GM19193 (cell line): ENCODE measurements around the gene TPSG1.

ENCODE experiments used
- POLR2A ChIP-seq: IDR thresholded peaks from 4 replicates; pipeline ENCODE4 v1.6.1; 2011; ENCODE audit not compliant: insufficient read depth, insufficient read length; ENCODE audit errors: extremely low read depth

Gene TPSG1

GRCh38 chr16:1208239-1208830 lies 16.7 kb downstream of the TPSG1 start:
- TF ChIP-seq POLR2A: no peak

DNA sequence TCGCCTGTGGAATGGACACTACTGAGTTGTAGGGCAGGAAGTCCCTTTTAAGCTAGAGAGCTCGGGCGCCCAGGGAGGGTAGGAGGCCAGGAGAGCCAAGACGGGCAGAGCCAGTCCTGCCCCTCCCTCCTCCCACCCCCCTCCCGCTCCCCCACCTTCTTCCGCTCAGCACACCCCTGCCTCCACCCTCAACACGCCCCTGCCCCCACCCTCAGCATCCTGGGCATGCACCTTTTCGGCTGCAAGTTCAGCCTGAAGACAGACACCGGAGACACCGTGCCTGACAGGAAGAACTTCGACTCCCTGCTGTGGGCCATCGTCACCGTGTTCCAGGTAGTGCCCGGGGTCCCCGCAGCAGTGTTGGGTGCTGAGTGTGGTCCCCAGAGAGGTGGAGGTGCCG lies 18.3 kb downstream of the TPSG1 start:
- no peak for TF ChIP-seq POLR2A

DNA sequence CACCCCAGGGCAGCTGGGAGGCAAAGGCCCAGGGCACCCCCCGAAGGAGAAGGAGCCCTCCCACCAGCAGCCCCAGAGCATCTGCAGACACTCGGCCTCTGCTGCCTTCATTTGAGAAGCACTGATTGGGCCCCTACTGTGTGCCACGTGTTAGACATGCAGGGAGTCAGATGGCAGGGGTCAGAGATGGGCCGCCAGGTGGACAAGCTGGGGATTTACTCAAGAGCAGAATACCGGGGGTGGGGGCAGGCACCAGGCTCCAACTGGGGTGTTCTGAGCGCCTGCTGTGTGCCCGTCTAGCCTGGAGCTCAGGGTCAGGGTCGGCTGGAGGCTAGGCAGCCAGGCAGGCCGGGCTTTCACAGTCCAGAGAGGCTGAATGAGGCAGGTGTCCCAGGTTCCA lies 18.7 kb downstream of the TPSG1 start:
- TF ChIP-seq POLR2A: no peak

GRCh38 chr16:1204933-1205332 lies 20.1 kb downstream of the TPSG1 start:
- TF ChIP-seq POLR2A: no peak

DNA sequence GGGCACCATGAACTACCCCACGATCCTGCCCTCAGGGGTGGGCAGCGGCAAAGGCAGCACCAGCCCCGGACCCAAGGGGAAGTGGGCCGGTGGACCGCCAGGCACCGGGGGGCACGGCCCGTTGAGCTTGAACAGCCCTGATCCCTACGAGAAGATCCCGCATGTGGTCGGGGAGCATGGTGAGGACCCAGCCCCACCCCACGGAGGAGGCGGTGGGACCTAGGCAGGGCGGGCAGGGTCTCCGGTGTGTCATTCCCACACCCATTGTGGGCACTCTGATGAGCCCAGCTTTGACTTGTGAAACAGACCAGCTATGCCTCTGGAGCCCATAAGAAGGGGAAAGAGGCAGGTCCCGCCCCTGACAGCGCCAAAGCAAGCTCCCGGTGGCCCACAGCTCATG lies 22.8 kb downstream of the TPSG1 start:
- TF ChIP-seq POLR2A: no peak

DNA sequence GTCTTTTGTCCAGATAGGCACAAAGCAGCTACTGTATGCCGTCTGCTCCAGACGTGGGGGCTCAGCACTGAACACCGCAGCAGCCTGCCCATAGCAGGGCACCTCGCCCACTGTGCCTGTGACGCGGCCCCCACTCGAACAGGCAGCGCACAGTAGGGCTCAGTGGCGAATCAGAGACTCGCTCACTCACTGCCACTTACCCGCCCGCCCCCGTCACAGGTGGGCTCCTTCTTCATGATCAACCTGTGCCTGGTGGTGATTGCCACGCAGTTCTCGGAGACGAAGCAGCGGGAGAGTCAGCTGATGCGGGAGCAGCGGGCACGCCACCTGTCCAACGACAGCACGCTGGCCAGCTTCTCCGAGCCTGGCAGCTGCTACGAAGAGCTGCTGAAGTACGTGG lies 23.6 kb downstream of the TPSG1 start:
- TF ChIP-seq POLR2A: no peak

DNA sequence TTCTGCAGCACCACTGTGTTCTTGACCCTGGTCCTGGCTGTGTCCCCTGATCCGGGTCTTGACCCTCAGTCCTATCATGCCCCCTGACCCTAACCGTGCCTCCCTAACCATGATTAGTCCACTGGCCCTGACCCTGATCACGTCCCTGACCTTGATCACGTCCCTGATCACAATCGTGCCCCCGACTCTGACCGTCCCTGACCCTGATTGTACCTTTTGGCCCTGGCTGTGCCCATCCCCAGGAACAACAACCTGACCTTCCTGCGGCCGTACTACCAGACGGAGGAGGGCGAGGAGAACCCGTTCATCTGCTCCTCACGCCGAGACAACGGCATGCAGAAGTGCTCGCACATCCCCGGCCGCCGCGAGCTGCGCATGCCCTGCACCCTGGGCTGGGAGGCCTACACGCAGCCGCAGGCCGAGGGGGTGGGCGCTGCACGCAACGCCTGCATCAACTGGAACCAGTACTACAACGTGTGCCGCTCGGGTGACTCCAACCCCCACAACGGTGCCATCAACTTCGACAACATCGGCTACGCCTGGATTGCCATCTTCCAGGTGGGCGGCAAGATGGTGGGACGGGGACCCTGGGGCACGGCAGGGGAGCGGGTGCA lies 24.9 kb downstream of the TPSG1 start:
- TF ChIP-seq POLR2A: no peak

GRCh38 chr16:1199347-1200013 lies 25.6 kb downstream of the TPSG1 start:
- no peak for TF ChIP-seq POLR2A

DNA sequence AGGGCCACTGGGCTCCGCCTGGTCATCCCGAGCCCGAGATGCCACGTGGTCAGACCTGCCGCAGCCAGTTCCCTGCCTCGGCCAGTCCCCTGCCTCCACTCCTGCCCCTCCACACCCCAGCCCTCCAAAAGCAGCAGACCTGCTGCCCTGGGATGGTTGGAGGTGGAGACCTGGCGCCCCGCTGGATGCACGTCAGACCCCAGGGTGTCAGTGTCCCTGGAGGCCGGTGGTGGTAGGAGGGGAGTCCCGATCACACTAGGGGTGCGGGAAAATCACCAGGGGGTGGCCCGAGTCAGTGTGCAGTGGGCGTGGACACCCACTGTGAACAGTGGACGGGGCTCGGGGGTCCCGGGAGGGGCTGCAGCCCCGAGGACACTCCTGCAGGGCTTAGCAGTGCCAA lies 26.9 kb downstream of the TPSG1 start:
- TF ChIP-seq POLR2A: no peak

GRCh38 chr16:1197237-1197866 lies 27.7 kb downstream of the TPSG1 start:
- TF ChIP-seq POLR2A: no peak

- TF ChIP-seq POLR2A: no peak
These were observed 28.6 kb downstream of the TPSG1 start for GRCh38 chr16:1196494-1196893.

- no peak for TF ChIP-seq POLR2A
These were observed 29.7 kb downstream of the TPSG1 start for GRCh38 chr16:1195393-1195666.

DNA sequence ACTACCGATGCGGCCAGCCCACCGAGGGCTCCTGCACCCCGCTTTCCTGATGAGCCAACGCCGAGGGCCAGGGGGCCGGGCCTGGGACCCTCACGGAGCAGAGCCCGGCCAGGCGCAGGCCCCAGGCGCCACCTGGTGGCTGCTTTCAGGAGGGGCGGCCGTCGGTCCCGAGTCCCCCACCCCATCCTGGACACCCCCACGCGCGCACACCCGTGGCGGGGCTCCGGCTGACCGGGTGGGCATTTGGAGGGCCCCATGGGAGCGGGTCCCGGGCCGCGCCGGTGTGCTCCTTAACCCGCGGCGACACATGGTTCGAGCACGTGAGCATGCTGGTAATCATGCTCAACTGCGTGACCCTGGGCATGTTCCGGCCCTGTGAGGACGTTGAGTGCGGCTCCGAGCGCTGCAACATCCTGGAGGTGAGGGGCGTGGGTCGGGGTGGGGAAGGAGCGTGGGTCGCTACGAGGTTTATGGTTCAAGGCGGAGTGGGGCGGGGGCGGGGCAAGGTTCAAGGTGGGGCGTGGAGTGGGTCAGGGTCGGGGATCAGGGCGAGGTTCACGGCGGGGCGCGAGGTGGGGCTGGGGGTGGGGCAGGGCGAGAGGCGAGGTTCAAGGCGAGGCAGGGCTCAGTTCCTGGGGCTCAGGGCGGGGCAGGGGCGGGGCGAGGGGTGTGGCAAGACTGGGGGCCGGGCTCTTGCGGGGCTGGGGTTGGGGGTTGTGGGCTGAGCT lies 30.2 kb downstream of the TPSG1 start:
- TF ChIP-seq POLR2A: no peak

DNA sequence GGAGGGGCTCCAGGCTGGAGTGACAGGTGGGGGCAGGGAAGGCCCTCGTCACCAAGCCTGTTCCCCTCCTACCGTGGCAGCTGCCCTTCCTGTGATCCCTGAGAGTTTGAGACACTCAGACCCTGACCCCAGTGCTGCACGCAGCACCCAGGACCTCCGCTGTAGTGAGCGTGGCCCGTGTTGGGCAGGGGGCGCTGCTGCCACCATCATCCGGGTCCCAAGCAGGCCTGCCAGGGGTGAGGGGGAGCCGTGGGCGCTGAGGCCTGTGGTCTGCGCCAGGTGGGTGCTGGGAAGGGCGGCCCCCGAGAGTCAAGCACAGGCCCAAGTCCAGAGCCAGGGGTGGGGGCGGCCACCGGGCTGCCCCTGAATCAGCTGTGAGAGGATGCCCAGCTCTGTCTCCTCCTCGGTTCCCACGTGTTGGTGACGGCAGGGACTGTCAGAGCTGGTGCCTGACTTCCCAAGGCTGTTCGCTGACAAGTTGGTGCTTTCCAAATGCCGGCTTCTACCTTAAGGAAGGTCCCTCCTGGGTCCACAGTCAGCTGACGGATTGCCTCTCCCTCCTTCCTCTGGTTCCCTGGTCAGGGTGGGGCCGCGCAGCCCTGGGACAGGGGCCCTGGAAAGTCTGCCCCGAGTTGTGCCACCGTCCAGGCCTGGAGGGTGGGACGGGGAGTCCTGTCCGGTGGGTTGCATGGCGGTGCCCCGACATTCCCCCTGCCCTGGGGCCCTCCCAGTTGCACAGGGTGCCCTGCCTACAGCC lies 31.1 kb downstream of the TPSG1 start:
- TF ChIP-seq POLR2A: no peak
